K562 (cell line): ENCODE data around the gene SMG5.

Experiments used
- GABPA ChIP-seq: fragments of 200-800 bp; sonication (Bioruptor generic); conservative IDR thresholded peaks from 2 replicates; pipeline ENCODE4 v1.6.1; 2016; ENCODE audit warnings: low read depth, missing genetic modification characterization, missing compliant biosample characterization
- TRIM28 ChIP-seq: fragments of 450-650 bp; IDR thresholded peaks from 2 replicates; pipeline ENCODE4 v1.6.1; 2017
- ZNF133 ChIP-seq: fragments of 250-450 bp; sonication (Bioruptor Pico); IDR thresholded peaks from 2 replicates; pipeline ENCODE4 v1.4.0; 2020; ENCODE audit warnings: mild to moderate bottlenecking
- ZNF24 ChIP-seq: fragments of 450-650 bp; IDR thresholded peaks from 2 replicates; pipeline ENCODE4 v1.6.1; 2016
- TF ChIP-seq, protein P1 (sequence below): fragments of 250-450 bp; sonication (Bioruptor Pico); IDR thresholded peaks from 2 replicates; pipeline ENCODE4 v1.8.0; 2021; ENCODE audit warnings: mild to moderate bottlenecking, moderate library complexity
- TF ChIP-seq, protein P2 (sequence below): fragments of 250-450 bp; sonication (Bioruptor Pico); IDR thresholded peaks from 2 replicates; pipeline ENCODE4 v1.8.0; 2022; ENCODE audit warnings: inconsistent platforms, mild to moderate bottlenecking, moderate library complexity, borderline replicate concordance

DNA sequence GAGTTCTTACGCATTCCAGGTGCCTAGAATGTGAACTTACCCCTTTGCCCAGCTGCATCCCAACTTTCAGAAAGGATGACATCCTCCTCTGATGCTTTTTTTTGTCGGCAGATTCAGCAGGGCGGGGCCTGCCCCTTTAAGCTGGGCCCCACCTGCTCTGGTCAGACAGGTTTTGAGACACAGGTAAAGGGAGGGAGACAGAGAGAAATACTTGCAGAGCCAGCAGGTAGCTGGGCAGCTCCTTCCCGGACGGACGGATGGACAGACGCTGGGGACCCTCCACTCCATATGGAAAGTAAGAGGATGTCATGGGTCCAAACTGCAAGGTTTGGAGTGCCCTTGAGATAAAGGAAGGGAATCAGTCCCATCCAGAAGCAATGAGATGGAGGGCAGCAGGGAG is 1.5 kb upstream of the SMG5 start, which contains the start of gene TMEM79:
- TF ChIP-seq, protein P1, sequence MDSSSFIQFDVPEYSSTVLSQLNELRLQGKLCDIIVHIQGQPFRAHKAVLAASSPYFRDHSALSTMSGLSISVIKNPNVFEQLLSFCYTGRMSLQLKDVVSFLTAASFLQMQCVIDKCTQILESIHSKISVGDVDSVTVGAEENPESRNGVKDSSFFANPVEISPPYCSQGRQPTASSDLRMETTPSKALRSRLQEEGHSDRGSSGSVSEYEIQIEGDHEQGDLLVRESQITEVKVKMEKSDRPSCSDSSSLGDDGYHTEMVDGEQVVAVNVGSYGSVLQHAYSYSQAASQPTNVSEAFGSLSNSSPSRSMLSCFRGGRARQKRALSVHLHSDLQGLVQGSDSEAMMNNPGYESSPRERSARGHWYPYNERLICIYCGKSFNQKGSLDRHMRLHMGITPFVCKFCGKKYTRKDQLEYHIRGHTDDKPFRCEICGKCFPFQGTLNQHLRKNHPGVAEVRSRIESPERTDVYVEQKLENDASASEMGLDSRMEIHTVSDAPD (CRISPR knock-in tag) = no peak
- no peak for TF ChIP-seq TRIM28
- no peak for TF ChIP-seq ZNF133 (CRISPR knock-in tag)
- no peak for TF ChIP-seq GABPA (tag)
- TF ChIP-seq ZNF24 = no peak
- TF ChIP-seq, protein P2, sequence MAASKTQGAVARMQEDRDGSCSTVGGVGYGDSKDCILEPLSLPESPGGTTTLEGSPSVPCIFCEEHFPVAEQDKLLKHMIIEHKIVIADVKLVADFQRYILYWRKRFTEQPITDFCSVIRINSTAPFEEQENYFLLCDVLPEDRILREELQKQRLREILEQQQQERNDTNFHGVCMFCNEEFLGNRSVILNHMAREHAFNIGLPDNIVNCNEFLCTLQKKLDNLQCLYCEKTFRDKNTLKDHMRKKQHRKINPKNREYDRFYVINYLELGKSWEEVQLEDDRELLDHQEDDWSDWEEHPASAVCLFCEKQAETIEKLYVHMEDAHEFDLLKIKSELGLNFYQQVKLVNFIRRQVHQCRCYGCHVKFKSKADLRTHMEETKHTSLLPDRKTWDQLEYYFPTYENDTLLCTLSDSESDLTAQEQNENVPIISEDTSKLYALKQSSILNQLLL (CRISPR knock-in tag) = no peak
